Fibroblast of the aortic adventitia (primary cell): ENCODE measurements around the gene CDH23. TPM values are rescaled to one million over a fixed set of nuclear protein-coding genes. Genes with fewer than 3 reads are reported as not detected.
A peak's percentile ranks its signal among the peaks of the same experiment; 100 is the strongest.

Source experiments
- DNase-seq: peaks from one replicate; pipeline ENCODE4 v3.0.0-alpha.2; 2010; ENCODE audit warnings: low read depth
- H3K4me3 ChIP-seq: 2 replicates; pipeline ENCODE4 v1.5.1; 2011; ENCODE audit warnings: low read depth, mild to moderate bottlenecking, control low read depth, low read length, moderate library complexity
- total RNA-seq: library from RNA; depleted of rRNA; stranded (reverse); fragments of >200 nt; gene quantifications from 2 replicates; pipeline ENCODE4 v1.2.3, GENCODE V29; 2012; ENCODE audit warnings: low replicate concordance
- TF ChIP-seq, protein P1 (sequence below): IDR thresholded peaks from 2 replicates; pipeline ENCODE4 v1.5.1; 2011; ENCODE audit warnings: mild to moderate bottlenecking, low read length, control low read depth, inconsistent platforms; ENCODE audit not compliant: insufficient read depth

Gene CDH23
- total RNA-seq, 1 donor, result 0.27 TPM

- no peak overlapping the region for H3K4me3 ChIP-seq
- TF ChIP-seq, protein P1, sequence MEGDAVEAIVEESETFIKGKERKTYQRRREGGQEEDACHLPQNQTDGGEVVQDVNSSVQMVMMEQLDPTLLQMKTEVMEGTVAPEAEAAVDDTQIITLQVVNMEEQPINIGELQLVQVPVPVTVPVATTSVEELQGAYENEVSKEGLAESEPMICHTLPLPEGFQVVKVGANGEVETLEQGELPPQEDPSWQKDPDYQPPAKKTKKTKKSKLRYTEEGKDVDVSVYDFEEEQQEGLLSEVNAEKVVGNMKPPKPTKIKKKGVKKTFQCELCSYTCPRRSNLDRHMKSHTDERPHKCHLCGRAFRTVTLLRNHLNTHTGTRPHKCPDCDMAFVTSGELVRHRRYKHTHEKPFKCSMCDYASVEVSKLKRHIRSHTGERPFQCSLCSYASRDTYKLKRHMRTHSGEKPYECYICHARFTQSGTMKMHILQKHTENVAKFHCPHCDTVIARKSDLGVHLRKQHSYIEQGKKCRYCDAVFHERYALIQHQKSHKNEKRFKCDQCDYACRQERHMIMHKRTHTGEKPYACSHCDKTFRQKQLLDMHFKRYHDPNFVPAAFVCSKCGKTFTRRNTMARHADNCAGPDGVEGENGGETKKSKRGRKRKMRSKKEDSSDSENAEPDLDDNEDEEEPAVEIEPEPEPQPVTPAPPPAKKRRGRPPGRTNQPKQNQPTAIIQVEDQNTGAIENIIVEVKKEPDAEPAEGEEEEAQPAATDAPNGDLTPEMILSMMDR, result no peak
- DNase-seq, result no peak
Measured at GRCh38 chr10:71832967-71833366, 436.2 kb downstream of the CDH23 start.

DNA sequence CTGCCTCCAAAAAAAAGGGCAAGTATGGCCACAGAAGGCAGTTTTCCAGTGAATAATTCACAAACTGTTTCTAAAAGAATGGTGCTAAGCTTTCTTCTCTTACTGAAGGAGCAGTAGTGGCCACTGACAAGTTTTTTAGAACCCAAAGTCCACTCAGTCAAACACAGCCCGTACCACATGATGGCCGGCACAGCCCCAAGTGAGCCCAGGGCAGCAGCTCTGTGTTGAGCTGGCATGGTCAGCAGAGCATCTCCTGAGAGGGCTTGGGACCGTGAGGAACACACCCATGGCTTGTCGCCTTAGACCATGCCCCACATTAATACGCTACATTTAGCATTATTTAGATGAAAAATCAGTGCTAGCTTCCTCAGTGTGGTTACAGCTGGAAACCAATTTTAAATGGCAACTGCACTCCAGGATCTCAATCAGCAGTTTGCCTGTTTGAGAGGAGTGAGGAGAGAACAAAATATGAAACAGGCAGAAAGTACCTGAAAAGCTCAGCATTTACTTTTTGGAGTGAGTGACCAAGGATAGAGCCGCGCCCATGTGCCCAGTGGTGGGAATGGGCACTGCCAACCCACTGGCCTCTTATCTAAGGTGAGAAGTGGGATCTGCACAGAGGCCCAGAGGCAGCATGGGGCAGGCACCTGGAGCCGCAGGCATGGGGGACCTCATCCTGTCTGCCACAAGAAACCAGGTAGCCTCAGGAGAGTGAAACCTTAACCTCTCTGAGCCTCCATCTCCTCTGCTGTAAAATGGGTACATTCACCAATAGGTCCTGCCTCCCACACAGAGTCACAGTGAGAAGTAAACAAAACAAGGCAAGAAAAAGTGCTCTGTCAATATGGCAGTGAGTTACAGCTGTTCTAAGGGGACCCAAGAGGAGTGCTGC is 437.0 kb downstream of the CDH23 start:
- no peak overlapping the region for H3K4me3 ChIP-seq
- DNase-seq, result no peak
- TF ChIP-seq, protein P1, result no peak

DNA sequence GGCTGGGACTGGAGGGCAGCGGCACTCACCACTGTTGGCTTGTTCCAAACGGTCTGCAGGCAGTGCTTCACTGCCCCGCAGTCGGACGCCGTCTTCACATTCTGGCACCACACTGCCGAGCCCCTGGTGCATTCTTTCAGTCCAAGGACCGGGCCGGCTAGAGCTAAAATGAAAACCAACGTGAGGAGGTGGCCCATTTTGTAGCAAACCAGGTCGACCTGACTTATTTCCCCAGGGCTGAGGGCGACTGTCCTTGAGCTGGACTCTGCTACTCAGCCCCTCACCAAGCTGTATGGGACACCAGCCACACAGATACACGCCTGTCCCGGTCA is 437.6 kb downstream of the CDH23 start:
- no peak for DNase-seq
- TF ChIP-seq, protein P1, result no peak
- no peak overlapping the region for H3K4me3 ChIP-seq

DNA sequence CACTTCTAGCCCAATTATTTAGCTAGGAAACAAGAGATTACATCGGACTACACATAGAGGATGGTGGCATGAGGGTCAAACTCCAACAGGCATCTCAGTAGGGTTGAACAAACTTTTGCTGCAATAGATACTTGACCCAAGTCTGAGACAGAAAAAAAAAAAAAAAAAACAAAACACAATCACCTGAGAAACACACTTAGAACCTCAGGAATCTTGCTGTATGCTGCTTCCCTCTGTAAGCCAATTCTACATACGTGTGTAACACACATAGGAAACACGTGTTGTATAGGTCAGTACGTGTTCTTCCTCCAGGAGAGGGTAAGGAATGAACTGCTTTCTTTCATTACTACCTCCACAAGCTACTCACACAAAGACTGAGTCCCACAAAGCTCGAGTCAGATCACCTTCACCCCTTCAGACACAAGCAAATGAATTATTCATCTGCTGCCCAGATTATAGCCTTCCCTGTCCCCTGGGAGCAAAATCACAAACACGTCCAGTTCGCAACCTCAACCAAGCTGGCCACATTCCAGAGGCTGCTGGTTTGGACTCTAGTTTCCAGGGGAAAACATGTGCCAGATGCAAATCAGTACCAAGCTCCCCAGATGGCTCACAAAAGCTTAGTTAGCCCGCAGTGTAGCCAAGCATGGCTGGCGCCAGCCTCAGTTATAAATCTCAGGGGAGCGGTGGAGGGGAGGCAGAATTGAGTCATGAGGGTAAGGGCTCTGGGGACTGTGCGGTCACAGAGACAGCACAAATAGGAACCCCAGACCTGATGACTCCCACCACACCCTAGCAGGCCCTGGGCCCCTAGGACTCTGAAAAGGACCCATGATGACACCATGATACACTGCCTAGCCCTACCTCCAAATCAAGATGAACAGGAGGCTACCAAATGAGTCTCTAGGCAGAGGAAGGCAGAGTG is 439.2 kb downstream of the CDH23 start:
- H3K4me3 ChIP-seq, result no peak overlapping the region
- TF ChIP-seq, protein P1, result no peak
- DNase-seq, result peak; percentile 97

DNA sequence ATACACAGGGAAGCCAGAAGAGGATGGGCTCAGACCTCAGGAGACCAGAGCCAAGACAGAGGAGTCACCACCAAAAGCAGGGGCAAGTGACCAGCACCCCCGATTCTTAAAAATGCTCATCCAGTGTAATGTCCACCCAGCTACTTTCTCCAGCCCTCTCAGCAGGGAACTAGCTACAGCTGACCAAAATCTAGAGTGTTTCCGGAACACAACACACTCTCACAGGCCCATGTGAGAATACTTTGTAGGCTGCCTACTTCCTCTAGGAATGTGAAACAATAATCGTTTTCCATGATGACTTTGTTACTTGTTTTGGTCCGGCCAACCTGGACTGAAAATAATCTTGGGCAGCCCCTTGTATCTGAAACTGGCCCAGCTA is 439.9 kb downstream of the CDH23 start:
- H3K4me3 ChIP-seq, result no peak overlapping the region
- DNase-seq, result peak; percentile 44
- TF ChIP-seq, protein P1, result no peak

DNA sequence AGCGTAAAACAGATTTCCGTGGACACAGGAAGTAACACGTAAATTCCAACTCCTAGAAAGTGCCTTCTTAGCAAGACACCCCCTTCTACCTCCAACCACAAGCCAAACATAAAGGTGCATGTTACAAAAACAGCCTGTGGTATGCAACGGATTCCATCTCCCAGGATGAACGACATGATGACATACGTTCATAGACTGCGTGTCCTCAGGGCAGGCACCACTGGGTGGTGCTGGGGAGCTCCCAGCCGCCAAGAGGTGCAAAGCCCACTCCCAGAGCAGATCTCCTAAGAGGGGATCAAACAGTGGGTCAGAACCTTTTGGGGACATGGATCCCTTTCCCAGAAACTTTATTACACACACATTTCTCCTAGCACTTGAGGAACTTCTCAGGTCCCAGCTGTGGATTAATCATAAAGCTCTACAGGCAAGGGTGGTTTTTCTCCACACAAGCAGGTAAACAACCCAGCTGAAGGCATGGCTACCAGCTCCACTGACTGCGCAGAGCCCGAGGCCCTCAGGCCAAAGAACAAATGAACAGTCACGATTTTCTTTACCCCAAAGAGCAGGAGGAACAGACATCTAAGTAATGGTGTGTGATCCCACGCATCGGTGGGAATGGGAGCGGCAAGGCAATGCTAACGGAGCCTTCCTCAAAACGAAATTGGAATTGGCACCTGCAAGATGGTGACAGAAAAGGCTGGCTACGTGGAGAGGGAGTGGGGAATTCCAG is 440.5 kb downstream of the CDH23 start:
- DNase-seq, result no peak
- TF ChIP-seq, protein P1, result peak; percentile 18
- no peak overlapping the region for H3K4me3 ChIP-seq
